Activated naive CD4-positive, alpha-beta T cell treated with anti-CD3 and anti-CD28 coated beads, Interleukin-2, amount 50 U/mL, for 72 hours (primary cell): Measurements from ENCODE around the gene PYCR2. TPM values are rescaled to one million over a fixed set of nuclear protein-coding genes. Genes with fewer than 3 reads are reported as not detected.
"Not testable (repeated sequence)": the region's sequence is repeated elsewhere in the genome, so short reads cannot be mapped to it uniquely, and the experiment has no call there.

Source experiments
- ATAC-seq, 2 donors: fragments of 150-1000 bp; cut with Tn5 transposase; 2 replicates each; pipeline ENCODE4 v1.10.0; 2021; ENCODE audit warnings: mild to moderate bottlenecking in 2 of 2, moderate library complexity in 2 of 2
- DNase-seq, 2 donors: peaks; one replicate each; pipeline ENCODE4 v3.0.0; 2021 to 2022; ENCODE audit warnings: low spot score in 2 of 2
- H3K27ac Mint-ChIP-seq, 2 donors: one replicate each; pipeline ENCODE4 v1.8.0; 2022; ENCODE audit warnings: mild to moderate bottlenecking in 2 of 2, mixed read lengths in 2 of 2
- H3K36me3 Mint-ChIP-seq, 2 donors: one replicate each; pipeline ENCODE4 v1.8.0; 2022; ENCODE audit warnings: mixed read lengths in 2 of 2
- H3K9me3 Mint-ChIP-seq, 2 donors: one replicate each; pipeline ENCODE4 v1.8.0; 2022; ENCODE audit warnings: mixed read lengths in 2 of 2
- total RNA-seq, 2 donors: library from RNA; stranded (reverse); gene quantifications; one replicate each; pipeline ENCODE4 v1.2.3, GENCODE V29; 2022

PYCR2 gene
- total RNA-seq, 2 donors from 2014 or later = 114 to 129 TPM

DNA sequence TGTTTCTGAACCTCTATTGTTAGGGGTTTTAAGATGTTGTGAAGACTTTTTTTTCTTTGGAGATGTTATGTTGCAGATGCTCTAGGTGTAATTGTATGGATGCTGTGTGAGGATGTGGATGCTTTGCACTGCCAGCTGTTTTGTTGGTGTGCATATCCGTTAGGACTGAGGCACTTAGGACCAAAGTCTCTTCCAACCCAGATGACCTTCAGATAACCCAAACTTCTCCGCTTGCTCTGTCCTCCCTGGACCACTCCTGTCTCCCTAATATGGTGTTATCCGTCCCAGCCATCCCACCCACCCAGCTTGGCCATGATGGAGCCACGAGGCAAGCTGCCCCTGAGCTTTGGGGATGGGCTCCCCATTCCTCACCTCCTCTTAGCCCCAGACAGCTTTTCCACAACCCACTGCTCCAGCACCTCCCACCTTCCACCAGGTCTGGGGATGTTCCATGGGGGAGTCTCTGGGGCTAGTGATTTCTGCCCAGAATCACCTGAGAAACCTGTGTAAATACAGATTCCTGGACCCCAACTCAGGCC, 22.1 kb upstream of the PYCR2 start:
- Mint-ChIP-seq H3K9me3 (no peaks in the 10 kb centered on the region), H3K36me3 (no peaks in the 10 kb centered on the region), H3K27ac (no peak overlapping the region)
- DNase-seq (no peak), ATAC-seq (no peak)

DNA sequence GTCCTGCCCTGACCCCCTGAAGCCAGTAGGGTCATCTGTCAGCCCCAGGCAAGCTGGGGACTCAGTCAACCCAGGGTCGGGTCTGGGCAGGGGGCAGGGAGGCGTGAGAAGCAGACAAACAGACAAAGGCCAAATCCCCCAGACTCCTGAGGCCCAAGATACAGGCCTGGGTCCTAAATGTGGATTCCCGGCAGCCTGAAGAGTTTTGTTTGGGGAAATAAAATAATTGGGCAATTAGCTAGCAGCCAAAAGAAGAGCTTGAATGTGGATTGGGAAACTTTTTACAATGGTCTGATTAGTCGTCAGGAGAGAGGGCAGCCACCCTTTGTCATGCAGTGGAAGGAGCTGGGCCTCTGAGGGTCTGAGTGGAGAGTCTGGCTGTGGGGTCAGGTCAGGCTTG, 21.5 kb upstream of the PYCR2 start:
- no peaks in the 10 kb centered on the region for H3K36me3 Mint-ChIP-seq
- DNase-seq (no peak), ATAC-seq (no peak)
- H3K9me3 Mint-ChIP-seq = no peaks in the 10 kb centered on the region
- H3K27ac Mint-ChIP-seq = peak overlapping the region in 1 of 2 donors; percentile 18

DNA sequence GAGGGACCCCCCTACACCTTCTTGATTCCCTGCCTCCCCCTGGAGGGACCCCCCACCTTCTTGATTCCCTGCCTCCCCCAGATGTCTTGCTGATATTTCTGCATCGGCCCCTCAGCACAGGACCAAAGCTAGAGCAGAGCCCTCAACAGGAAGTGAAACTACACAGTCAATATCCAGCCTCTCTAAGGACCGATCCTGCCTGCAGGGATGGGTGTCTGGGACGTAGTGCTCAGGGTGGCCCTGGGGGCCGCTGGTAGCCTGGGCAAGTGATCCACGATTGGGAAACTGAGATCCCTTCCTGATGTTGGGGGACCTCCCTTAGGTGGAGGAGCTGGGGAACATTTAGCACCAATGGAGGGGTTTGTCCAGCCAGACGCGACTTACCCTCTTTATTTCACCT, 20.9 kb upstream of the PYCR2 start:
- Mint-ChIP-seq H3K36me3 (no peaks in the 10 kb centered on the region), H3K27ac (peak overlapping the region; percentile 18 to 37), H3K9me3 (no peaks in the 10 kb centered on the region)
- DNase-seq (no peak), ATAC-seq (peak; percentile 44 to 55)

- peak overlapping the region in 1 of 2 donors; percentile 18 for H3K27ac Mint-ChIP-seq
- no peak for DNase-seq
- H3K9me3 Mint-ChIP-seq = no peaks in the 10 kb centered on the region
- H3K36me3 Mint-ChIP-seq = no peaks in the 10 kb centered on the region
- no peak for ATAC-seq
Observed at GRCh38 chr1:225944387-225944786, 20.3 kb upstream of the PYCR2 start.

GRCh38 chr1:225943582-225943981, 19.5 kb upstream of the PYCR2 start:
- H3K9me3 Mint-ChIP-seq = no peaks in the 10 kb centered on the region
- no peaks in the 10 kb centered on the region for H3K36me3 Mint-ChIP-seq
- no peak overlapping the region for H3K27ac Mint-ChIP-seq
- ATAC-seq = no peak
- DNase-seq = no peak

- no peaks in the 10 kb centered on the region for H3K36me3 Mint-ChIP-seq
Observed at GRCh38 chr1:225942574-225942973, 18.5 kb upstream of the PYCR2 start.

GRCh38 chr1:225941942-225942222, 17.8 kb upstream of the PYCR2 start:
- Mint-ChIP-seq H3K9me3 (no peaks in the 10 kb centered on the region), H3K36me3 (no peaks in the 10 kb centered on the region), H3K27ac (no peak overlapping the region)
- ATAC-seq (no peak), DNase-seq (no peak)

More at GRCh38 chr1:225942574-225942973, 18.5 kb upstream of the PYCR2 start:
- H3K27ac Mint-ChIP-seq = no peak overlapping the region
- H3K9me3 Mint-ChIP-seq = no peaks in the 10 kb centered on the region
- DNase-seq (no peak), ATAC-seq (no peak)

DNA sequence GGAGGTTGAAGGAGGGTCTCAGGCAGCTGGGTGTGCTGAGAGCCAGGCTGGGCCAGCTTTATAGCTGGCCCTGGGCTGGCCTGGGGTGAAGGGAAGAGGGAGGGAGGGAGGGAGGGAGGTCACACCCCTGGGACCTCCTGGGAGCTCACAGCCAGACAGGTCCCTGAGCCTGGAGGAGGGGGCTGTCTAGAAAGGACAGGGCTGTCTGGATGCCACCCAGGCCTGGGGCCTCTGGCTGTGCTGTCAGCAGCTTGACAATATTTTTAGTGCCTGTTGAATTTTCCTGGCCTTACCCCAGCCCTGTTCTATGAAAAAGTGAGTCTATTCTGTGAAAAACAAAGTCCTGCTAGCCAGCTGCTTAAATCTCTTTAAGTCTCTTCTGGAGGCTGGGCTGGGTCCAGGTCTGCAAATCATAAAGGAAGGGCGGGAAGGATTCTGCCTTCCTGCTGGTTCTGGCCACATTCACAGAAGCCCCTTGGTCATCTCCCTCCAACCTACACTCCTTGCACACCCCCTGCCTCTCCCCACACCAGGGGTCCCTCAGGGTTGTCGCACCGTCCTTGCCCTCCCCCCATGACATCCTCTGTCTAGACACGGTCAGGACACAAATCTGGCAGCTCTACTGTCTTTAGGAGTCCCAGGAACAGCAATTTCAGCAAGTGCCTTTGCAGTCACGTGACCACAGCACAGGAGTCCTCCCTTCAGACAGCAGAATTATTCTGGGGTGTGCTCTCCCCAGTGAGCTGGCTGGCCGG, 17.3 kb upstream of the PYCR2 start, which contains the start of gene LEFTY2:
Gene LEFTY2, minus strand, starts transcription at position 34 of the 755 bp plus-strand sequence. CDS start 80 bp downstream, outside the sequence.
- Mint-ChIP-seq H3K36me3 (no peaks in the 10 kb centered on the region), H3K27ac (no peak within 1 kb of the TSS), H3K9me3 (no peaks in the 10 kb centered on the region)
- DNase-seq = no peak
- no peak for ATAC-seq

DNA sequence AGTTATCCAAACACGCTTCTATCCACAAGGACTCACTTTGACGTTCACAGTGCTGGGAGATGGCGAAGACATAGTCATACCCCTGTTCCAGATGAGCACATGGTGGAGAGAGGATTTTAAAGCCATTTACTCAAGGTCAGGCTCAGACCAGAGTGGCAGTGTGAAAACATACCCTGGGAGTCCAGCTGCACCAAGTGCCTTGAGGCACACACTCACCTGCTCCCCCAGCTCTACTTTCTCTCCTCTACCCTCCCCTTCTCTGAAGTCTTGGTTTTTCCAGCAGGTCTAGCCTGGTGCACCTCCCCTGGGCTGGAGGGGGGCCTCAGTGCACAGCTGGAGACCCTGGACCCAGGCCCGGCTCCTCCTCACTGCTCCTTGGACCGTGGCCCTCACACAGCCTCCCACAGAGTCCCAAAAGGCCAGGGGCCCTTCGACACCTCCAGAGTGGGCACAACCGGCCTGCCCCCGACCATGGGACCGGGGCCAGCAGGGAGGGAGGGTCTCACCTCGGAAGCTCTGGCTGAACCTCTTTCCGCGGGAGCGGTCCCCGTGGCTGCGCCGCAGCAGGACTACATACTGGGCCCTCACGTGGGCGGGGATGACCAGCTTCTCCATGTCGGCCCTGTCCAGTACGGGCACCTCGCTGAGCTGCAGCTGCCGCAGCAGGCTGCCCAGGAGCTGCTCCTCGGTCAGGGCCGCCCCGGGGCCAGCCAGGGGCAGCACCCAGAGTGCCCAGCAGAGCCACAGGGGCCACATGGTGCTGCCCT, 16.5 kb upstream of the PYCR2 start:
- Mint-ChIP-seq H3K27ac (no peak overlapping the region), H3K36me3 (no peaks in the 10 kb centered on the region), H3K9me3 (no peaks in the 10 kb centered on the region)
- no peak for ATAC-seq
- no peak for DNase-seq

DNA sequence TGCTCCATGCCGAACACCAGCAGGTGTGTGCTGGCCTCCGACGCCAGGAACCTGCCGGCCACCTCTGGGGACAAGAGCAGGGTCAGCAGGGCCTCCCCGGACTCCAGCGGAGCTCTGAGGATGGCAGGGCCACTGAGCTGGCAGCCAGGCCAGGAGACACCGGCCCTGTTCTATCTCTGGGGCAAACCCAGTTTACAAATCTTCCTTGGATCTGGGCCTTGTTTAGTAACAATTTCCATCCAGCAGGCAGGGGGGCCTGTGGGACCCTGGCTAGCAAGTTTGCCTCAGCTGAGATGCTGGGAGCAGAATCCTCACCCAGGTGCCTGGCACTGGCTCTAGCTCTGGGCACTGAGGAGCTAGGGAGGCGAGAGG, 15.9 kb upstream of the PYCR2 start:
- ATAC-seq, H3K36me3 Mint-ChIP-seq: not testable (repeated sequence)

DNA sequence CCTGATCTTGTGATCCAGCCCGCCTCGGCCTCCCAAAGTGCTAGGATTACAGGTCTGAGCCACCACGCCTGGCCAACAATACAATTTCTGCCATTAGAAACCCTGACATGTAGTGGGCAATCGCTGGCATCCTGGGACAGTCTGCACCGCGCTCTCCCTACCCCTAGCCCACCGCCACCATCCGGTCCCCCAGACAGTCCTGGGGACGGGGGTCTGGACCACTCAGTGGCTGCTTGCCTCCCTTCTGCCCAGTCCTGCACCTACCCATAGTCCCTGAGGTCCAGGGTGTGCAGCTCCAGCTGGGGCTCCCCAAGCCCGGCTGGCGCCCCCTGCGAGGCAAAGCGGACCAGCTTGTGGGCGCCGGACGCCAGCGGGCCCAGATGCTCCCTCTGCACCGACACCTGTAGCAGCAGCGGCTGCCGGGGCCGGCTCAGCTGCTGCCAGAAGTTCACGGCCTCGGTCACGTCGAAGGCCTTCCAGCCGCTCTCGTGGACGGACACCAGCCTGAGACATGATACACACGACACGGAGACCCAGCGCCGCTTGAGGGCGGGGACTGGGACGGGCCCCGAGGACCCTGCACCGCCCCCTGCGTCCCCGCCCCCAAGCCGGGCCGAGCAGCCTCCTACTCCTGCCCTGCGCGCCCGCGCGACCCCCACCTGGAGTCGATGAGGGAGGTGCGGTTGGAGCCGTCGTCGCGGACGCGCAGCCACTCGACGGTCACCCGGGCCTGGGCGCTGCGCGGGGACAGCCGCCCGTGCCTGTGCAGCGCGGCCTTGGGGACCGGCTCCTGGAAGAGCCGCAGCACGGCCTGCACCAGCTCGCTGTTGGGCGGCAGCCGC, 15.3 kb upstream of the PYCR2 start:
- H3K9me3 Mint-ChIP-seq, DNase-seq, H3K36me3 Mint-ChIP-seq, H3K27ac Mint-ChIP-seq: not testable (repeated sequence)
- ATAC-seq = peak in 1 of 2 donors; percentile 35

More for the DNA sequence above, 15.9 kb upstream of the PYCR2 start:
- H3K27ac Mint-ChIP-seq, H3K9me3 Mint-ChIP-seq, DNase-seq: not testable (repeated sequence)

GRCh38 chr1:225937048-225937968, 13.3 kb upstream of the PYCR2 start:
- no peak for ATAC-seq

DNA sequence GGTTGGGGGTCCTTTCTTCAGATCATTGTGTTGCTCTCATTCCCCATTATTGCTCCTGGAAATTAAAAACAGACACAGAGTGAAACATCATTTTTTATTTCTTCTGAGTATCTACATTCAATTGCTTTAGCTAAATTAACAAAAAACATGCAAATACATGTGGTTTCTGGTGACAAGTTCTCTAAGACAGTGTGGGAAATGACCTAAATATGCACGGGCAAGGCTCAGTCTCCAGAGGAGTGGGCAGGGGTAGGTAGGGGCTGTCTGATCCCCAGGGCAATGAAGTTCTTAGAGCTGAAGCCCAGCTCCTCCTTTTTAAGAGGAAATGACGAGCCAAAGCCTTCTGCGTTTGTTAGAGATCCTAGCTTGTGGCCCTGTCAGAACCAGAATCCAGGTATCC, 12.5 kb upstream of the PYCR2 start:
- H3K36me3 Mint-ChIP-seq = no peaks in the 10 kb centered on the region
- no peak for DNase-seq
- H3K27ac Mint-ChIP-seq = no peak overlapping the region
- no peak for ATAC-seq
- H3K9me3 Mint-ChIP-seq = no peaks in the 10 kb centered on the region

More at GRCh38 chr1:225937048-225937968, 13.3 kb upstream of the PYCR2 start:
- DNase-seq = no peak
- no peaks in the 10 kb centered on the region for H3K9me3 Mint-ChIP-seq
- no peaks in the 10 kb centered on the region for H3K36me3 Mint-ChIP-seq
- no peak overlapping the region for H3K27ac Mint-ChIP-seq

DNA sequence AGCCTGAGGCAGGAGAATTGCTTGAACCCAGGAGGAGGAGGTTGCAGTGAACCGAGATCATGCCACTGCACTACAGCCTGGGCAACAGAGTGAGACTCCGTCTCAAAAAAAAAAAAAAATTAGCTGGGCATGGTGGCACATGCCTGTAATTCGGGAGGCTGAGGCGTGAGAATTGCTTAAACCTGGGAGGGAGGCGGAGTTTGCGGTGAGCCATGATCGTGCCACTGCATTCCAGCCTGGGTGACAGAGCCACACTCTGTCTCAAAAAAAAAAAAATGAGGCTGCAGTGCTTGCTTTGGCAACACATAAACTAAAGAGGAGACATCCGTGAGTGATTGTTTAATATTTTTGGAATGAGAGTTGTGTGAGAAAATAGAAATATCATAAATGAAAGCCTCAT, 12.0 kb upstream of the PYCR2 start:
- H3K9me3 Mint-ChIP-seq, ATAC-seq, H3K27ac Mint-ChIP-seq, H3K36me3 Mint-ChIP-seq, DNase-seq: not testable (repeated sequence)

- DNase-seq (no peak), ATAC-seq (no peak)
- H3K36me3 Mint-ChIP-seq = no peaks in the 10 kb centered on the region
- H3K9me3 Mint-ChIP-seq = no peaks in the 10 kb centered on the region
- H3K27ac Mint-ChIP-seq = no peak overlapping the region
Observed at GRCh38 chr1:225934711-225935110, 10.7 kb upstream of the PYCR2 start.

DNA sequence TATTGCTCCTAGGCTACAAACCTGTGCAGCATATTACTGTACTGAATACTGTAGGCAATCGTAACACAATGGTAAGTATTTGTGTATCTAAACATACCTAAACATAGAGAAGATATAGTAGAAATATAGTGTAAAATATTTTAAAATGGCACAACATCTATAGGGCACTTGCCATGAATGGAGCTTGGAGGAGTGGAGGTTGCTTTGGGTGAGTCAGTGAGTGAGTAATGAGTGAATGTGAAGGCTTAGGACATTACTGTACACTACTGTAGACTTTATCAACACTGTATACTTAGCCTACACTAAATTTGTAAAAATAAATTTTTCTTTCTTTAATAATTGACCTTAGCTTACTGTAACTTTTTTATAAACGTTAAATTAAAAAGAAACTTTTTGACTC, 9.0 kb upstream of the PYCR2 start:
- H3K36me3 Mint-ChIP-seq = no peaks in the 10 kb centered on the region
- no peaks in the 10 kb centered on the region for H3K9me3 Mint-ChIP-seq
- DNase-seq (no peak), ATAC-seq (no peak)
- no peak overlapping the region for H3K27ac Mint-ChIP-seq
